WTC11 (cell line): ENCODE data around the gene KLHDC3. TPM values are rescaled to one million over a fixed set of nuclear protein-coding genes. Genes with fewer than 3 reads are reported as not detected.
A peak's percentile ranks its signal among the peaks of the same experiment; 100 is the strongest.

Experiments used
- CDX4 ChIP-seq: fragments of 250-450 bp; sonication (Bioruptor Pico); IDR thresholded peaks from 2 replicates; pipeline ENCODE4 v1.9.0; 2021; ENCODE audit warnings: moderate library complexity, mild to moderate bottlenecking, inconsistent platforms, borderline replicate concordance
- CREM ChIP-seq: sonication (generic); formaldehyde crosslinking; IDR thresholded peaks from 2 replicates; pipeline ENCODE4 v1.8.1; 2022; ENCODE audit warnings: mild to moderate bottlenecking, missing genetic modification reagents, moderate library complexity
- CTCF ChIP-seq: fragments of 200-600 bp; IDR thresholded peaks from 2 replicates; pipeline ENCODE4 v1.8.0; 2022; ENCODE audit warnings: antibody characterized with exemption
- E2F1 ChIP-seq: sonication (generic); formaldehyde crosslinking; IDR thresholded peaks from 2 replicates; pipeline ENCODE4 v1.8.0; 2022; ENCODE audit warnings: mild to moderate bottlenecking, missing genetic modification reagents
- E2F4 ChIP-seq: sonication (generic); formaldehyde crosslinking; IDR thresholded peaks from 2 replicates; pipeline ENCODE4 v1.8.1; 2022; ENCODE audit warnings: low read depth, mild to moderate bottlenecking, moderate library complexity, missing genetic modification reagents, borderline replicate concordance
- E2F5 ChIP-seq: sonication (generic); formaldehyde crosslinking; IDR thresholded peaks from 2 replicates; pipeline ENCODE4 v1.8.1; 2022; ENCODE audit warnings: mild to moderate bottlenecking, moderate library complexity, missing genetic modification reagents
- ELF4 ChIP-seq: sonication (generic); formaldehyde crosslinking; IDR thresholded peaks from 2 replicates; pipeline ENCODE4 v1.8.1; 2022; ENCODE audit warnings: low read depth, mild to moderate bottlenecking, moderate library complexity, missing genetic modification reagents
- FOXP4 ChIP-seq: sonication (generic); formaldehyde crosslinking; IDR thresholded peaks from 2 replicates; pipeline ENCODE4 v1.8.0; 2022; ENCODE audit warnings: mild to moderate bottlenecking, missing genetic modification reagents
- GRHL2 ChIP-seq: fragments of 250-450 bp; sonication (Bioruptor Pico); IDR thresholded peaks from 2 replicates; pipeline ENCODE4 v1.8.0; 2022; ENCODE audit warnings: mild to moderate bottlenecking, moderate library complexity; ENCODE audit not compliant: insufficient replicate concordance, severe bottlenecking
- KAT7 ChIP-seq: sonication (generic); formaldehyde crosslinking; IDR thresholded peaks from 2 replicates; pipeline ENCODE4 v1.8.1; 2023; ENCODE audit warnings: missing genetic modification reagents, mild to moderate bottlenecking, borderline replicate concordance
- MYBL2 ChIP-seq: sonication (generic); formaldehyde crosslinking; IDR thresholded peaks from 2 replicates; pipeline ENCODE4 v1.8.1; 2023; ENCODE audit warnings: mild to moderate bottlenecking, moderate library complexity, missing genetic modification reagents
- NR2C2 ChIP-seq: sonication (generic); formaldehyde crosslinking; IDR thresholded peaks from 2 replicates; pipeline ENCODE4 v1.8.0; 2022; ENCODE audit warnings: mild to moderate bottlenecking, missing genetic modification reagents
- OVOL2 ChIP-seq: fragments of 250-450 bp; sonication (Bioruptor Pico); IDR thresholded peaks from 2 replicates; pipeline ENCODE4 v1.9.0; 2021; ENCODE audit warnings: mild to moderate bottlenecking, borderline replicate concordance
- RORB ChIP-seq: fragments of 250-450 bp; sonication (Bioruptor Pico); IDR thresholded peaks from 2 replicates; pipeline ENCODE4 v1.9.0; 2021; ENCODE audit warnings: mild to moderate bottlenecking
- SOX15 ChIP-seq: fragments of 250-450 bp; sonication (Bioruptor Pico); IDR thresholded peaks from 2 replicates; pipeline ENCODE4 v1.9.0; 2021; ENCODE audit warnings: mild to moderate bottlenecking
- TCF7 ChIP-seq: sonication (generic); formaldehyde crosslinking; IDR thresholded peaks from 2 replicates; pipeline ENCODE4 v1.8.0; 2022; ENCODE audit warnings: mild to moderate bottlenecking, low read depth, missing genetic modification reagents, moderate library complexity
- TEAD1 ChIP-seq: sonication (generic); formaldehyde crosslinking; IDR thresholded peaks from 2 replicates; pipeline ENCODE4 v1.8.0; 2022; ENCODE audit warnings: mild to moderate bottlenecking, missing genetic modification reagents
- TEAD4 ChIP-seq: sonication (generic); formaldehyde crosslinking; IDR thresholded peaks from 2 replicates; pipeline ENCODE4 v1.8.0; 2022; ENCODE audit warnings: mild to moderate bottlenecking, missing genetic modification reagents
- TP53 ChIP-seq: sonication (generic); formaldehyde crosslinking; IDR thresholded peaks from 2 replicates; pipeline ENCODE4 v1.8.1; 2023; ENCODE audit warnings: mild to moderate bottlenecking, missing genetic modification reagents
- ZBTB43 ChIP-seq: sonication (generic); formaldehyde crosslinking; IDR thresholded peaks from 2 replicates; pipeline ENCODE4 v1.8.1; 2023; ENCODE audit warnings: mild to moderate bottlenecking, missing genetic modification reagents
- ZMAT4 ChIP-seq: fragments of 250-450 bp; sonication (Bioruptor Pico); IDR thresholded peaks from 2 replicates; pipeline ENCODE4 v1.9.0; 2021; ENCODE audit warnings: mild to moderate bottlenecking
- ZNF232 ChIP-seq: sonication (generic); formaldehyde crosslinking; IDR thresholded peaks from 2 replicates; pipeline ENCODE4 v1.8.0; 2022; ENCODE audit warnings: mild to moderate bottlenecking, missing genetic modification reagents
- ZNF416 ChIP-seq: fragments of 250-450 bp; sonication (Bioruptor Pico); IDR thresholded peaks from 2 replicates; pipeline ENCODE4 v1.9.0; 2021; ENCODE audit warnings: mild to moderate bottlenecking, inconsistent platforms
- ZNF423 ChIP-seq: fragments of 250-450 bp; sonication (Bioruptor Pico); IDR thresholded peaks from 2 replicates; pipeline ENCODE4 v2.1.2; 2022; ENCODE audit warnings: mild to moderate bottlenecking, moderate library complexity
- ZNF512 ChIP-seq: sonication (generic); formaldehyde crosslinking; IDR thresholded peaks from 2 replicates; pipeline ENCODE4 v1.8.1; 2022; ENCODE audit warnings: missing genetic modification reagents, borderline replicate concordance
- total RNA-seq: library from RNA; stranded (reverse); gene quantifications from 3 replicates; pipeline ENCODE4 v1.2.3, GENCODE V29; 2021

Gene KLHDC3
- total RNA-seq, 1 experiment from 2014 or later: 172 TPM

- TF ChIP-seq CTCF (no peak), MYBL2 (no peak), CREM (CRISPR knock-in tag) (peak; percentile 82), TEAD1 (peak; percentile 53; the same call in 1 of the 2 replicates), ZNF416 (CRISPR knock-in tag) (peak; percentile 96), ZMAT4 (CRISPR knock-in tag) (peak; percentile 88), ZNF423 (CRISPR knock-in tag) (no peak), FOXP4 (CRISPR knock-in tag) (no peak), KAT7 (CRISPR knock-in tag) (peak; percentile 69; the same call in 1 of the 2 replicates), OVOL2 (CRISPR knock-in tag) (no peak), ZNF512 (no peak), TP53 (CRISPR knock-in tag) (no peak; the same call in 1 of the 2 replicates), E2F1 (CRISPR knock-in tag) (no peak), SOX15 (no peak), ZBTB43 (no peak), E2F4 (CRISPR knock-in tag) (no peak), CDX4 (CRISPR knock-in tag) (no peak), ZNF232 (CRISPR knock-in tag) (no peak), GRHL2 (no peak), ELF4 (CRISPR knock-in tag) (no peak), E2F5 (CRISPR knock-in tag) (peak; percentile 58; the same call in 1 of the 2 replicates), TCF7 (CRISPR knock-in tag) (no peak), TEAD4 (no peak), RORB (CRISPR knock-in tag) (no peak), NR2C2 (CRISPR knock-in tag) (no peak)
Observed at GRCh38 chr6:43053545-43054205, 39.6 kb downstream of the KLHDC3 start, which contains the start of gene CUL7 (continued).
